Progenitor cell of endocrine pancreas (in vitro differentiated cells): Measurements from ENCODE around the gene BZW1. TPM values are rescaled to one million over a fixed set of nuclear protein-coding genes. Genes with fewer than 3 reads are reported as not detected.

Source experiments
- DNase-seq: peaks from one replicate; pipeline ENCODE4 v3.0.0; 2021; ENCODE audit warnings: low spot score; ENCODE audit not compliant: unreplicated experiment
- H3K27ac Mint-ChIP-seq: 2 replicates; pipeline ENCODE4 v1.8.0; 2021; ENCODE audit warnings: mild to moderate bottlenecking, moderate library complexity, mixed read lengths
- H3K27me3 Mint-ChIP-seq: 2 replicates; pipeline ENCODE4 v1.8.0; 2021; ENCODE audit warnings: mixed read lengths
- H3K36me3 Mint-ChIP-seq: 2 replicates; pipeline ENCODE4 v1.8.0; 2022; ENCODE audit warnings: mixed read lengths; ENCODE audit not compliant: insufficient read depth
- H3K4me1 Mint-ChIP-seq: 2 replicates; pipeline ENCODE4 v1.8.0; 2021; ENCODE audit warnings: low read depth, mixed read lengths
- H3K4me3 Mint-ChIP-seq: 2 replicates; pipeline ENCODE4 v1.8.0; 2021; ENCODE audit warnings: low read depth, mild to moderate bottlenecking, moderate library complexity, mixed read lengths
- H3K9me3 Mint-ChIP-seq: 2 replicates; pipeline ENCODE4 v1.8.0; 2021; ENCODE audit warnings: low read depth, mixed read lengths
- CTCF ChIP-seq: fragments of 200-600 bp; sonication (generic); IDR thresholded peaks from one replicate; pipeline ENCODE4 v1.5.0; 2021; ENCODE audit warnings: antibody characterized with exemption, mild to moderate bottlenecking; ENCODE audit not compliant: unreplicated experiment
- total RNA-seq: library from RNA; stranded (reverse); gene quantifications from 2 replicates; pipeline ENCODE4 v1.2.1, GENCODE V29; 2021

BZW1 gene
- total RNA-seq, 1 donor from 2014 or later: 246 TPM

- no peak for TF ChIP-seq CTCF
- H3K36me3 Mint-ChIP-seq: no peaks in the 10 kb centered on the region
- no peak overlapping the region for H3K4me3 Mint-ChIP-seq
- H3K27ac Mint-ChIP-seq: no peak overlapping the region
- H3K27me3 Mint-ChIP-seq: peaks cover 3% of the 10 kb centered on the region
- H3K9me3 Mint-ChIP-seq: no peaks in the 10 kb centered on the region
- H3K4me1 Mint-ChIP-seq: peaks cover 7% of the 10 kb centered on the region
- DNase-seq: no peak
Observed at GRCh38 chr2:200767111-200767885, 44.4 kb upstream of the BZW1 start.

GRCh38 chr2:200770847-200771246, 40.9 kb upstream of the BZW1 start:
- H3K27ac Mint-ChIP-seq: no peak overlapping the region
- peaks cover 10% of the 10 kb centered on the region for H3K9me3 Mint-ChIP-seq
- TF ChIP-seq CTCF: no peak
- no peak overlapping the region for H3K4me3 Mint-ChIP-seq
- no peaks in the 10 kb centered on the region for H3K27me3 Mint-ChIP-seq
- DNase-seq: no peak
- peaks cover 9% of the 10 kb centered on the region for H3K4me1 Mint-ChIP-seq
- H3K36me3 Mint-ChIP-seq: no peaks in the 10 kb centered on the region

GRCh38 chr2:200772620-200773019, 39.1 kb upstream of the BZW1 start:
- no peaks in the 10 kb centered on the region for H3K36me3 Mint-ChIP-seq

GRCh38 chr2:200773083-200773482, 38.6 kb upstream of the BZW1 start:
- Mint-ChIP-seq H3K27me3 (no peaks in the 10 kb centered on the region), H3K9me3 (peaks cover 10% of the 10 kb centered on the region), H3K4me3 (no peak overlapping the region), H3K4me1 (peaks cover 10% of the 10 kb centered on the region), H3K36me3 (no peaks in the 10 kb centered on the region), H3K27ac (no peak overlapping the region)
- no peak for TF ChIP-seq CTCF
- no peak for DNase-seq

More at GRCh38 chr2:200772620-200773019, 39.1 kb upstream of the BZW1 start:
- H3K4me3 Mint-ChIP-seq: no peak overlapping the region
- H3K27me3 Mint-ChIP-seq: no peaks in the 10 kb centered on the region
- no peak for TF ChIP-seq CTCF
- no peak for DNase-seq
- peaks cover 10% of the 10 kb centered on the region for H3K4me1 Mint-ChIP-seq
- peaks cover 10% of the 10 kb centered on the region for H3K9me3 Mint-ChIP-seq
- no peak overlapping the region for H3K27ac Mint-ChIP-seq

GRCh38 chr2:200774920-200775319, 36.8 kb upstream of the BZW1 start:
- no peak for TF ChIP-seq CTCF
- Mint-ChIP-seq H3K4me1 (peaks cover 10% of the 10 kb centered on the region), H3K36me3 (no peaks in the 10 kb centered on the region), H3K27me3 (peaks cover 3% of the 10 kb centered on the region), H3K9me3 (peaks cover 10% of the 10 kb centered on the region), H3K4me3 (no peak overlapping the region), H3K27ac (no peak overlapping the region)
- no peak for DNase-seq
